ENCODE results near the gene IRX4. TPM values are rescaled to one million over a fixed set of nuclear protein-coding genes. Genes with fewer than 3 reads are reported as not detected.

The IRX4 gene
- total RNA-seq, 1 experiment from 2014 or later: 17.9 TPM

DNA sequence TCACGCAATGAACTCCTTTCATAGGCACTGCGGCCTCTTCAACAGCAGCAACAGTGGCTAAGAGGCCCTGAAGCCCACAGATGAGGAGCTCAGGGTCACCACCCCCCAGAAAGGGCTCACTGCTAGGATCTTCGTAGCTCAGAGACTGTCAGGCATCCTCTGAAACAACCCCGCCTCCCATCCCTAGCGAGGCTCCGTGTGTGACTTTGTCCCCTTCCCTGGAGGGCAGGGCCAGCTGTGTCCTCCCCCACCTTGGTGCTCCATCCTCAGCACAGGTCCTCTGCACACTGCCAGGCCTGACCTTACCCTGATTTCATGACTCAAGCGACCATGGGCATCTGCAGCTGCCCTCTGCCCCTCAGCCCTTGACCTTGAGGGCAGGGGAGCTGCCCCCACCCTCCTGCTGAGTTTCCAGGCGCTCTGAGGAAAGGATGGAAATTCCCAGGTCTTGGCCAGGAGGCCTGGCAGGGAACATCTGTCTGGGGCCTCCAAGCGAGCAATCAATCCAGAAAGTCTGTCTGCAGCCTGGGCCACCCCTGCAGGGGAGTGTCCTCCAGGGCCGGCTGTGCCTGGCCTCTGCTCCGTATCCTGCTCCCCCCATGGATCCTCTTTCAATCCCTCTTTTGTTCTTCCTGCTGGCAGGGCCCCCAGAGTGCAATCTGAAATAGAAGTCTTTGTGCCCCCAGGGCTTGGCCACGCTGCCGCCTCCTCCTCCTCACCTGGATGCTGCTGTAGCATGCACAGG is 6.8 kb upstream of the IRX4 start:
- H3K36me3 ChIP-seq (replicated peaks; ENCODE audit: control insufficient read depth, insufficient read depth, low read length): no peaks in the 10 kb centered on the region
- no peak overlapping the region for H3K4me3 ChIP-seq (ENCODE audit: insufficient read depth, low read depth, low read length)
- H3K27me3 ChIP-seq (ENCODE audit: control insufficient read depth, insufficient read depth, low read length): peaks cover 48% of the 10 kb centered on the region
- peak; percentile 57 for DNase-seq

DNA sequence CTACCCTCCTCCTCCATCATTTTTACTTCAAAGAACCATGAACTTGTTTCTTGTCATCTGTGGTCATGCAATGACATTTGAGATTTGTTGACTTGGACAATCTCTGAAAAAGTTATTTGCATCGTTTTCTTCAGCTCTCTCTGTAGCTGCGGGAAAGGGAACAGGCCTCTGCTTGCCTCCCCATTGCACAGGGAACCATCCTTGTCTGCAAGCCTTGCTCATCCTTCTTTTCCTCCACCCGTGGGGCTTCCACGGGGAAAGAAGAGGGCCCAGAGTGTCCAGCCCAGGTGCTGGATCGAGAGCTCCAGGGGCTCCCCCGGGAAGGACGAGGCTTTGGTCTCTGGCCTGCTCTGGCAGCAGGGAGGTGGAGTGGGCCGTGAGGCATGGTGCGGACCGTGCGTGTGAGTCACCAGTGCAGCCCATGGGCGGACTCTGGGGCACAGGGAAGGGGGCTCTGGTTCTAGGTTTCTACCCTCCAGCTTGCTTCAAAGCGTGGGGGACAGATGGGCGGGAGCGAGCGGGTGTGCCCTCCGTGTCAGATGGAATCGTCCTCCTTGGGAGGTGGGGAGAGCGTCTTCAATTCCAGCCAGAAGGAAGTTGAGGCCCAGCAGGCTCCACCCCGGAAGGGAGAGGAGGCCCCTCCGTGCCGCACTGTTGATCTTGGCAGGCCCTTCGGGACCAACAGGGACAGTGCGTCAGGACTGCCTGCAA is 6.0 kb upstream of the IRX4 start:
- H3K27me3 ChIP-seq (ENCODE audit: control insufficient read depth, insufficient read depth, low read length): peaks cover 56% of the 10 kb centered on the region
- H3K36me3 ChIP-seq (replicated peaks; ENCODE audit: control insufficient read depth, insufficient read depth, low read length): no peaks in the 10 kb centered on the region
- no peak overlapping the region for H3K4me3 ChIP-seq (ENCODE audit: insufficient read depth, low read depth, low read length)
- peak; percentile 67 for DNase-seq

DNA sequence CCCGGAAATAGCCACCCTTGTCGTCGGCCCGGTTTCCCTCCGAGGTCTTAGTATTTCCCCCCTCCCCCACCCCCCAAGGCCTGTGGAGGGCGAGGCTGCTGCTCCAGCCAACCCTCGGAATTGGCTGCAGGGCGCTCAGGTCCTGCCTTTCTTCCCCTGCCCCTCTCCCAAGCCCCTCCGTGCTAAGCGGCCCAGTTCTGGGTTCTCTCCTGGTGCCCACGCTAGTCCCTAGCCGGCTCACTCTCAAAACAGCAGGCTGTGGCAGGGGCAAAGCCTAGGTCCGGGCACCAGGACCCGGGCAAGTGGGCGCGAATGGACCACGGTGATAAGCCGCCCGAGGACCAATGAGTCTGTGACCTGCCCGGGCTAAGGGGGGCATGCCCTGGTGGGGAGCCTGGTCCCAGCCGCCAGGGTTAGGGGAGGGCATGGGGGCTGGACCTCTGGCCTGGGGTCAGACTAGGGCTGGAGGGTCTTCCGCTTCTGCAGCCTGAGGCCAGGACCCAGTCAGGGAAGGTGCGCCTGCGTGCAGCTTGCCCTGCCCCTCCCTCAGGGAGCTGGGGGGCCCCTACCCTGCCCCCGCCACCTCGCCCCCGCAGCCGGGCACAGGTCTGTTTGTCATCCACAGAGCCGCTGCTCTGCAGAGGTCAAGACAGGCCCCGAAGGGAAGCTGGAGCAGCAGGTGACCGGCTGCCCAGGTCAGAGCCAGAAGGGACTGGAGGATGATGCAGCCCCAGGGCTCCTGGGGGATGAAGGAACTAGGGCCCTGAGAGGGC is 5.0 kb upstream of the IRX4 start:
- DNase-seq: peak; percentile 90
- H3K4me3 ChIP-seq (ENCODE audit: insufficient read depth, low read depth, low read length): peak overlapping the region; percentile 53

DNA sequence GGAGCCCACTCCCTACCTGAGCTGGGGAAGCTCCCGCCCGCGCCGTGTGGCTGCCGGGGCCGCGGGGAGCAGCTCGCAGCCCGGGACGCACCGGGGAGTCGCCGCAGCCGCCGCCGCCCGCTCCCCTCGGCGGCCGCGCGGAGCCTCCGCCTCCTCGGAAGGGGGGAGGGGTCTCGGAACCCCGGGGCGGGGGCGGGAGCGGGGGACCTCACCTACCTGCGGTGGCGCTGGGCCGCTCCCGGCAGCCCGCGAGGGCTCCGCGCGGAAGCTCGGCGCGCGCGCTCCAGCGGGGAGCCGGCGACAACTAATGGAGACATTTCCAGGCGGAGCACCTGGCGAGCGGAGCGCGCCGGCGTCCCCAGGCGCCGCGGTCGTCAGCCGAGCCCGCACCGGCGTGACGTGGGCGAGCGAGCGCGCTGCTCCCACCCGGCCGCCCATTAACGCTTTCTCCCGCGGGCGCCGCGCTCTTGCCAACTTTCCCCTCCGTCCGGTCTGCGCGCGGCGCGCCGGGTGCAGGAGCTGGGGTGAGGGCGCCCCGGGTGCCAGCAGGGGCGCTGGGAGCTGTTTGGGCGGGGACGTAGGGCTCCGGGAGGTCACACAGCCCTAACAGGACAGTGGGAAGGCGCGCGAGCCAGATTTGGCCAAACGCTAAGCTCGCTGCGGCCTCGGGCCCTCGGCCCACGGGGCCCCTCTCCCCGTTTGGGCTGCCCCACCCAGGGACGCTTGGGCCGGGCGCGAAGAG is 4.3 kb upstream of the IRX4 start:
- peak; percentile 85 for DNase-seq
- Histone ChIP-seq H3K4me3 (ENCODE audit: insufficient read depth, low read depth, low read length) (peak overlapping the region; percentile 53), H3K36me3 (replicated peaks; ENCODE audit: control insufficient read depth, insufficient read depth, low read length) (no peaks in the 10 kb centered on the region), H3K27me3 (ENCODE audit: control insufficient read depth, insufficient read depth, low read length) (peaks cover 70% of the 10 kb centered on the region)

More for the DNA sequence above, 5.0 kb upstream of the IRX4 start:
- Histone ChIP-seq H3K27me3 (ENCODE audit: control insufficient read depth, insufficient read depth, low read length) (peaks cover 64% of the 10 kb centered on the region), H3K36me3 (replicated peaks; ENCODE audit: control insufficient read depth, insufficient read depth, low read length) (no peaks in the 10 kb centered on the region)

DNA sequence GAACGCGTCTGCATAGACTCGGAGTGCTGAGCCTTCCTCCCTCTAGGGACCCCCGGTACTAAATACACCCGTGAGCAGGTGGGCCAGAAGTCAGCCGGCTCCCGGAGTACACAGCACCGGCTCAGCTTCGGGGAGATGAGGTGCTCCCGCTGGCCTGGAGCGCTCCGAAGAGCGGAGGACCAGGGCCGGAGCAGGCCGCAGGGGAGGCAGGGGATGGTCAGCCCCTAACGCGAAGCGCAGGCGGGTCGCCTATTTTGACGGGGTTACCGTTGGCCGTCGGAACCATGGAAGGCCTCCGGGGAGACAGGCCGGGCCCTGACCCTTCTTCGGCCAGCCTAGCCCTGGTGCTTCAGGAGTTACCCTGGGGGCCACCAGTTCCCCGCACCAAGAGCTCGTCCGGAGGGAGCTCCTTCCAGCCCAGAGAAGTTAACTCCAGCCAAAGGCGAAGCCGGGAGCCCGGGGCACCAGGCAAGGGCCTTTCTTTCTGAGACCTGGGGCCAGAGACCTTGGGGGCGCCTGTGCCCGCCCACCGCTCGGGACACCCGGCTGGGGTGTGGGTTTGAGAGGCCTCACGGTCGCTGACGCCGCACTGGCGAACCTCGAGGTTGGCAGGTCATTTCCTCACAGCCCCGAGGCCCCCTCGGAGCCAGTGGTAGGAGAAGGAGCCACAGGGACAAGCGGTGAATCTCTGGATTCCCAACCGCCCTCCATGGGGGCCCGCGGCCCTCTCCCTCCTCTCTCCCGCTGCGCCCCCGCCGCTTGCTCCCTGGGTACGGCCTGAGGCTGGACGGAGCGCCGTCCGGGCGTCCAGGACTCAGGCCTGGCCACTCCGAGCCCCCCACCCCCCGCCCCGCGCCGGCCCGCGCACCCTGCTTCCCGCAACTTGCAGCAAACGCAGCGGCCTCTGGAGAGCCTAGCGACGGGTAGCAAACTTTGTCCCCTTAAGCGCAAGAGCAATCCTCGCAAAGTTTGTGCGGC is 3.4 kb upstream of the IRX4 start:
- H3K36me3 ChIP-seq (replicated peaks; ENCODE audit: control insufficient read depth, insufficient read depth, low read length): no peaks in the 10 kb centered on the region
- H3K27me3 ChIP-seq (ENCODE audit: control insufficient read depth, insufficient read depth, low read length): peaks cover 77% of the 10 kb centered on the region
- H3K4me3 ChIP-seq (ENCODE audit: insufficient read depth, low read depth, low read length): peak overlapping the region; percentile 53
- DNase-seq: peak; percentile 82

DNA sequence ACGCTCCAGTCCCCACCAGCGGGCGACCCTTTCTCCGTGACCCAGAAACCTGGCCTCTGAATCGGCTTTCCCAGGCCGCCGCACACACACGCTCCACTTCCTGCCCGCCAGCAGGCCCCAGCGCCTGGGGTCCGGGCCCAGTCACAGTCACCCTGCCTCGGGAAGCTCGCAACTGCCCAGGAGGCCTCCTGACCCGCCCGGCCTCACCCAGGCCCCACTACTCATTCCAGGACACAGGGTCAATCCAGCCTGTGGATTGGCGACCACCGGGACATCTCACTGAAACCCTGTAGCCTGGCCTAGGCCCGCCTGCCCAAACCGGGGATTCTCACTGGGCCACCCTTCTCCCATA is 2.7 kb upstream of the IRX4 start:
- H3K27me3 ChIP-seq (ENCODE audit: control insufficient read depth, insufficient read depth, low read length): peaks cover 83% of the 10 kb centered on the region
- peak; percentile 73 for DNase-seq
- H3K36me3 ChIP-seq (replicated peaks; ENCODE audit: control insufficient read depth, insufficient read depth, low read length): no peaks in the 10 kb centered on the region
- peak overlapping the region; percentile 53; the same call in 1 of the 2 replicates for H3K4me3 ChIP-seq (ENCODE audit: insufficient read depth, low read depth, low read length)

DNA sequence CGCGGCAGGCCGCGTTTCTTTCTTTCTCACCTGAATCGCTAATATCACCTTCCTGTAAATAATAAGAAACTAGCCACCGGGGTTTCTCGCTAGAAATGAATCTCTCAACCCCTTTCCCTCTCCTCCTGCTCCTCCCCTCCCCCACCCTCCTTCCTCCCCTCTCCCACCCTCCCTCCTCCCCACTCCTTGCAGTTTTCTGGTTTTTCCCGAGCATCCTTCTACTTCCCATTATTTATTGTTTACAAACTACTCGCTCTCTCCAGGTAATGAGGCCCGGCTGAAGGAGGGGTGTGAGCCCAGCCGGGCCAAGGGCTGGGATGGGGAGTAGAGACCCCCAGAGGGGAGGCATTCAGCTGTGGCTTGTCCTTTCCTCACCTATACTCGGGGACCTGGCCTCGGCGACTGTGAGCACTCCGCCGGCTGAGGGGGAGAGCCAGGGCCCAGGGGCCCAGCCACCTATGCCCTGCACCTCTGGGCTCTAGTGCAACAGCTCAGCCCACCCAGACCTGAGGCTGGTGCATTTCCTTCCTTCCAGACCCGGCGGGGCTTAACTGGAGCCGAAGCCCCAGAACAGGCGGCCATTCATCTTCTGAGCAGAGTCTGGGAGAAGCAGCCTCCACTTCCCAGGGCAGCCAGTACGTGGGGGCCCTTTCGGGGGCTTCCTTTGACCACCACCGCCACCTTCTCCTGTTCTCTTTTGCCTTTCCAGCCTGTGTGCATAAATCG is 2.1 kb upstream of the IRX4 start:
- peak; percentile 83 for DNase-seq
- peak overlapping the region; percentile 45; the same call in 1 of the 2 replicates for H3K4me3 ChIP-seq (ENCODE audit: insufficient read depth, low read depth, low read length)

DNA sequence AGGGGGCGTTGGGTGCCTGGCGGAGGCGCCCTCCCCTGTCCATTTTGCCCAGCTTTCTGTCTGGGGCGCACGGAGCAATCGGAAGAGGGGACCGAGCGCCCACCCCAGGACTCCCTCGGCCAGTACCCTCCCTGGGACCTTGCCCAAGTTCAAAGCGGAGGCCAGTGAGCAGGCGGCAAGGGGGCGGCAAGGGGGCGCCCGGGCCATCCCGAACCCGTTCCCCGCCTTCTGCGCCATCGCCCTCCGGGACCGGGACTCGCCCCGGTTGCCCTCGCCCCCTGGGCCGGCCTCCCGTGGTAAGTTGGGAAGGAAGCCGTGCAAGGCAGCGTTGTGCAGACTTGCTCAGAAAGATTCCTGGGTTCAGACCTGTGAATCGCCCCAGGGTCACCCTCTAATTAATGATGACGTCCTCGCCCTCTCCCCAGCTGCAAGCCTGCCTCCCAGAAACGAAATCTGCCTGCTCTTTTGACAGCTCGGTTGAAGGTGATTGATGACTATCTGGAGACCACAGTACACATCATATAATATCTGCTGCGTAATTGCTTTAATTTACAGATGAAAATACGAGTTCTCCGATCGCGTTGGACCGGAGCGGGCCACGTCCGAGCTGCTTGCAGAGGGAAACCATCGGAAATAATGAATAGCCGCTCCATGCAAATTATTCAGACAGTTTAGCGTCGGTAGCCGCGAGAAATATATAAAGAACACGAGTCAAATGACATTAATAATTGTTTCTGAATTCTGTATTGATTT is 1.4 kb upstream of the IRX4 start:
- peak overlapping the region; percentile 45 for H3K4me3 ChIP-seq (ENCODE audit: insufficient read depth, low read depth, low read length)

More for the DNA sequence above, 2.1 kb upstream of the IRX4 start:
- Histone ChIP-seq H3K27me3 (ENCODE audit: control insufficient read depth, insufficient read depth, low read length) (peaks cover 86% of the 10 kb centered on the region), H3K36me3 (replicated peaks; ENCODE audit: control insufficient read depth, insufficient read depth, low read length) (no peaks in the 10 kb centered on the region)

DNA sequence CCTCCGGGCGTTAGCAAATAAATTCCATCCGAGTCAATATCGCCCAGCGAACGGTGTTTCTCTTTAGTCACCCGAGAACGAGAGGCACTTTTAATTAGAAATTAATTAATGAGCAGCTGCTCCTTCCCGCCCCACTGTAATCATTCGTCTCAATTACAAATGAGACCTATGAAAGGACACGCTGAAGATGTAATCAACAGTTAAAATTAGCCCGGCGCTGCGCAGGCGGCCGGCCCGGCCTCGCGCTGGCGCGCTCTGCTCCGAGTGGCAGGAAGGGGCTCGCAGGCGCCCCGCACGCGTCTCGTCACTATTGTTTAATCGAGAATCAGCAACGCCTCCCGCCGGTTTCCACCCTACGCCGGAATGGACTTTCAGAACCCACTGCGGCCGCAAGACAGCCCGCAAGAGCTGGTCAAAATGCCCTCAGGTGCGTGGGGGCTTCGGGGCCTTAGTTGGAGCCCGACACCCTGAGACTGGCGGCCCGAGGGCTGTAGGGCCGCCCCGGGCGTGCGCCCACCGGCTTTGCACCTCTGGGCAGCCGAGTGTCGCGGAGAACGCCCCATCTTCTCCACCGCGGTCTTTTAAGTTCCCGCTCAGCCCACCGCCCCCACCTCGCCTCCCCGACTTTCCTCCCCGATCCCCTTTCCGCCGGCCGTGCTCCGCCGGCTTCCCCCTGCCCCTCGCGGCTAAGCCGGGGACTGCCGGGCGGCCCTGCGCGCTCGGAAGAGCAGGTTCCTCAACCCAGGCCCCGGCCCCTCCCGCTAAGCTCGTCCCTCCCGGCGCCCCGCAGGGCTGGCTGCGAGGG is 597 bp upstream of the IRX4 start:
- DNase-seq: peak; percentile 95
- H3K4me3 ChIP-seq (ENCODE audit: insufficient read depth, low read depth, low read length): peak overlapping the region; percentile 45
- no peaks in the 10 kb centered on the region for H3K36me3 ChIP-seq (replicated peaks; ENCODE audit: control insufficient read depth, insufficient read depth, low read length)
- peaks cover 92% of the 10 kb centered on the region for H3K27me3 ChIP-seq (ENCODE audit: control insufficient read depth, insufficient read depth, low read length)

More for the DNA sequence above, 1.4 kb upstream of the IRX4 start:
- Histone ChIP-seq H3K36me3 (replicated peaks; ENCODE audit: control insufficient read depth, insufficient read depth, low read length) (no peaks in the 10 kb centered on the region), H3K27me3 (ENCODE audit: control insufficient read depth, insufficient read depth, low read length) (peaks cover 90% of the 10 kb centered on the region)
- no peak for DNase-seq

DNA sequence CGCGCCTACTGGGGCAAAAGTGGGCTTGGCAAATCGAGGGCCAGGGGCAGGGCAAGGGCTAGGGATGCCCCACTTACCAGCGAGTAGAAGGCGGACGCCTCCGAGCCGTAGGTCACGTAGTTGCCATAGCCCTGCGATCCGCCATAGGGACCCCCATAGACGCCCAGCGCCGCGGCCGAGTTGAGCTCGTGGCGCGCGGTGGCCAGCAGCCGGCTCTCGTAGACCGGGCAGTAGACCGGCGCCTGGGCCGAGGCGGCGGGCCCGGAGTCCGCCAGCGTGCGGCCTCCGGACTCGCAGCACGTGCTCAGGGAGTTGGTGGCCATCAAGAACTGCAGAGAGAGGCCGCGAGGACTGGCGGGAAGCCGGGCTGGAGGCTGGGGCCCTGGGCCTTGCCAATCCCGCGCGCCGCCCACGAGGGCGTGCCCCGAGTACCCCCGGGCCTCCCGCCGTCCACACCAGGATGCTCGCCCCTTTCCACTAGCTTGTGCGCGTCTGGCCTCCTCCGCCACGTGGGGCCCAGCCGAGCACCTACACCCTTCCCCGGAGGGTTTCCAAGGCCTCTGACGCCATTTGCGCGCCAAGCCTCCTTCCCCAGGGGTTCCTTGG is 891 bp downstream of the IRX4 start:
- peak; percentile 84 for DNase-seq
- Histone ChIP-seq H3K36me3 (replicated peaks; ENCODE audit: control insufficient read depth, insufficient read depth, low read length) (no peaks in the 10 kb centered on the region), H3K27me3 (ENCODE audit: control insufficient read depth, insufficient read depth, low read length) (peaks cover 93% of the 10 kb centered on the region), H3K4me3 (ENCODE audit: insufficient read depth, low read depth, low read length) (peak overlapping the region; percentile 45)

DNA sequence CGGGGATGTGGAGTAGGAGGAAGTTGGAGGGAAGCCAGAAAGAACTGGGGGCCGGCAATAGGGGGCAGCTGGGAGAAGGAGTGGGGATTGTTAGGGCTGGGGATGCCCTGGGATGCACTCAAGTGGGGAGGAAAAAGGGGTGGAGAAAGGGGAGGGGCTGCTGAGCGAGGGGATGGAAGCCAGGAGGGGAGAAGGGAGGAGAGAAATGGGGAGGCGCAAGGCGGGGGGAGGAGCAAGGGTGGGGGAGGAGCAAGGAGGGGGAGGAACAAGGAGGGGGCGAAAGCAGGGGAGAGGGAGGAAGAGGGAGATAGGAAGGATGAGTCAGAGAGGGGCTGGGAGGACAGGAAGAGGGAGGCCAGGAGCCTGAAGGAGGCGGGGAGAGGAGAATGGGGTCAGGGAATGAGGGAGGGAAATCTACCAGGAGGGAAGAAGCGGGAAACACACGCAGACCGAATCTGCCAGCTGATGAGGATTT is 1.6 kb downstream of the IRX4 start:
- Histone ChIP-seq H3K27me3 (ENCODE audit: control insufficient read depth, insufficient read depth, low read length) (peaks cover 94% of the 10 kb centered on the region), H3K36me3 (replicated peaks; ENCODE audit: control insufficient read depth, insufficient read depth, low read length) (no peaks in the 10 kb centered on the region), H3K4me3 (ENCODE audit: insufficient read depth, low read depth, low read length) (peak overlapping the region; percentile 45)
- peak; percentile 96 for DNase-seq

Measured in H7 (cell line).